Neuronal stem cell (in vitro differentiated cells): Measurements from ENCODE around the gene HYKK.
"Not testable (repeated sequence)": the region's sequence is repeated elsewhere in the genome, so short reads cannot be mapped to it uniquely, and the experiment has no call there.

Source experiments
- DNase-seq: peaks from one replicate; pipeline ENCODE4 v3.0.0-alpha.2; 2013; ENCODE audit warnings: low spot score
- H2AFZ ChIP-seq: one replicate; pipeline ENCODE4 v1.6.1; 2013; ENCODE audit warnings: mild to moderate bottlenecking, low read length, inconsistent platforms
- H2AK5ac ChIP-seq: 2 replicates; pipeline ENCODE4 v1.6.1; 2013; ENCODE audit warnings: low read depth, mild to moderate bottlenecking, inconsistent platforms, low read length, moderate library complexity, mixed read lengths
- H2BK120ac ChIP-seq: 2 replicates; pipeline ENCODE4 v1.6.1; 2013; ENCODE audit warnings: low read depth, mild to moderate bottlenecking, inconsistent platforms, low read length, moderate library complexity, mixed read lengths
- H2BK12ac ChIP-seq: one replicate; pipeline ENCODE4 v1.6.1; 2013; ENCODE audit warnings: low read length, inconsistent platforms
- H2BK15ac ChIP-seq: 2 replicates; pipeline ENCODE4 v1.6.1; 2013; ENCODE audit warnings: mild to moderate bottlenecking, low read length, inconsistent platforms, mixed read lengths
- H2BK5ac ChIP-seq: one replicate; pipeline ENCODE4 v1.6.1; 2013; ENCODE audit warnings: inconsistent platforms, mild to moderate bottlenecking, low read length, moderate library complexity
- H3K14ac ChIP-seq: one replicate; pipeline ENCODE4 v1.6.1; 2013; ENCODE audit warnings: low read length, inconsistent platforms
- H3K18ac ChIP-seq: 2 replicates; pipeline ENCODE4 v1.6.1; 2013; ENCODE audit warnings: low read length, inconsistent platforms
- H3K23ac ChIP-seq: 2 replicates; pipeline ENCODE4 v1.6.1; 2013; ENCODE audit warnings: low read depth, mild to moderate bottlenecking, mixed read lengths, low read length, inconsistent platforms; ENCODE audit not compliant: poor library complexity
- H3K27ac ChIP-seq: replicated peaks from 3 replicates; pipeline ENCODE4 v1.5.1; 2013; ENCODE audit warnings: low read length, inconsistent platforms
- H3K27me3 ChIP-seq, 3 experiments: 2 replicates each; pipeline ENCODE4 v1.6.1; 2013; ENCODE audit warnings: low read length in 3 of 3, mild to moderate bottlenecking in 2 of 3, inconsistent platforms in 1 of 3, low read depth in 1 of 3, mixed read lengths in 1 of 3, moderate library complexity in 1 of 3; ENCODE audit not compliant: control insufficient read depth in 3 of 3, insufficient read depth in 3 of 3
- H3K36me3 ChIP-seq, 2 donors: replicated peaks in 1 of 2; 2 replicates each; pipeline ENCODE4 v1.6.1; 2013; ENCODE audit warnings: low read length in 2 of 2; ENCODE audit not compliant: control insufficient read depth in 2 of 2, insufficient read depth in 2 of 2
- H3K4ac ChIP-seq: 2 replicates; pipeline ENCODE4 v1.6.1; 2013; ENCODE audit warnings: inconsistent platforms, mild to moderate bottlenecking, low read length, moderate library complexity
- H3K4me1 ChIP-seq, 2 donors: 1 replicate in 1 of 2; 2 replicates in 1 of 2; pipeline ENCODE4 v1.6.1; 2013; ENCODE audit warnings: low read length in 2 of 2, low read depth in 1 of 2; ENCODE audit not compliant: control insufficient read depth in 2 of 2, insufficient read depth in 1 of 2
- H3K4me2 ChIP-seq: one replicate; pipeline ENCODE4 v1.6.1; 2013; ENCODE audit warnings: mild to moderate bottlenecking, low read length, inconsistent platforms; ENCODE audit not compliant: insufficient read depth, poor library complexity, severe bottlenecking
- H3K4me3 ChIP-seq, 2 donors: 2 replicates each; pipeline ENCODE4 v1.5.1; 2013; ENCODE audit warnings: low read length in 2 of 2, mild to moderate bottlenecking in 2 of 2, inconsistent platforms in 1 of 2, moderate library complexity in 1 of 2
- H3K79me1 ChIP-seq: one replicate; pipeline ENCODE4 v1.6.1; 2013; ENCODE audit warnings: low read depth, mild to moderate bottlenecking, inconsistent platforms, low read length, moderate library complexity
- H3K9ac ChIP-seq: one replicate; pipeline ENCODE4 v1.6.1; 2013; ENCODE audit warnings: mild to moderate bottlenecking, low read depth, low read length, inconsistent platforms; ENCODE audit not compliant: poor library complexity
- H3K9me3 ChIP-seq, 2 donors: replicated peaks in 1 of 2; 2 replicates each; pipeline versions ENCODE3 to v1.6.1; 2013; ENCODE audit warnings: low read length in 2 of 2, mild to moderate bottlenecking in 2 of 2, inconsistent platforms in 1 of 2, low read depth in 1 of 2, mixed read lengths in 1 of 2, moderate library complexity in 1 of 2; ENCODE audit not compliant: control insufficient read depth in 2 of 2, insufficient read depth in 1 of 2
- H4K8ac ChIP-seq: one replicate; pipeline ENCODE4 v1.6.1; 2013; ENCODE audit warnings: low read depth, mild to moderate bottlenecking, inconsistent platforms, low read length, moderate library complexity
- H4K91ac ChIP-seq: one replicate; pipeline ENCODE4 v1.6.1; 2013; ENCODE audit warnings: low read length, low read depth, mild to moderate bottlenecking, inconsistent platforms; ENCODE audit not compliant: poor library complexity
- WGBS, 2 donors: extraction: QIAGEN DNeasy Blood & Tissue Kit; methylation state at CpG; one replicate each; pipeline ENCODE4 v1.1.7; 2013; ENCODE audit warnings: missing lambda C conversion rate in 2 of 2, mixed read lengths in 1 of 2; ENCODE audit not compliant: insufficient read length in 2 of 2, insufficient replicate concordance in 1 of 2; ENCODE audit errors: extremely low coverage in 2 of 2; 5-methylcytosine and 5-hydroxymethylcytosine counted together

Gene HYKK

GRCh38 chr15:78509726-78510312 lies 2.4 kb downstream of the HYKK start:
- Histone ChIP-seq H3K4me2 (no peak overlapping the region), H3K27me3 (peaks cover 0 to 29% (median 15%) of the 10 kb centered on the region in 3 experiments), H2AFZ (no peak overlapping the region), H3K4me1 (peaks cover 2 to 3% of the 10 kb centered on the region in 2 donors), H2BK12ac (no peak overlapping the region), H3K79me1 (no peaks in the 10 kb centered on the region), H3K4me3 (no peak overlapping the region), H3K9ac (no peak overlapping the region), H4K8ac (no peak overlapping the region), H3K9me3 (peaks cover 0 to 3% of the 10 kb centered on the region in 2 donors), H3K4ac (no peak overlapping the region), H2BK120ac (no peak overlapping the region), H3K36me3 (no peaks in the 10 kb centered on the region), H3K27ac (no peak overlapping the region), H2BK5ac (no peak overlapping the region), H4K91ac (no peak overlapping the region), H3K14ac (no peak overlapping the region), H2AK5ac (no peak overlapping the region), H2BK15ac (no peak overlapping the region), H3K18ac (no peak overlapping the region), H3K23ac (no peak overlapping the region)
- no CpG with 5 or more reads among the region's 6 CpGs for WGBS, 2 donors
- no peak for DNase-seq

GRCh38 chr15:78520035-78520434 lies 12.7 kb downstream of the HYKK start:
- not testable (repeated sequence) for H3K4me2 ChIP-seq, H4K8ac ChIP-seq, H3K9ac ChIP-seq, H4K91ac ChIP-seq, H3K79me1 ChIP-seq, DNase-seq, H3K4me1 ChIP-seq, H3K18ac ChIP-seq, H3K27me3 ChIP-seq, H3K14ac ChIP-seq, H3K4me3 ChIP-seq, H2BK15ac ChIP-seq, H2BK120ac ChIP-seq, H2AK5ac ChIP-seq, H2BK12ac ChIP-seq, H2BK5ac ChIP-seq, H3K9me3 ChIP-seq, H3K4ac ChIP-seq, H3K23ac ChIP-seq, H3K36me3 ChIP-seq, H2AFZ ChIP-seq, H3K27ac ChIP-seq
- WGBS, 2 donors, result no CpG with 5 or more reads among the region's 3 CpGs

- no peak overlapping the region for H3K14ac ChIP-seq
- WGBS, 2 donors, result no CpG with 5 or more reads among the region's 5 CpGs
- no peak overlapping the region for H2BK120ac ChIP-seq
- H3K36me3 ChIP-seq, result no peaks in the 10 kb centered on the region
- no peak overlapping the region for H3K27ac ChIP-seq
- no peak overlapping the region for H2BK12ac ChIP-seq
- no peak overlapping the region for H4K91ac ChIP-seq
- no peaks in the 10 kb centered on the region for H3K27me3 ChIP-seq
- no peaks in the 10 kb centered on the region for H3K79me1 ChIP-seq
- H3K4me3 ChIP-seq, result peak overlapping the region in 1 of 2 donors; percentile 5
- DNase-seq, result no peak
- no peak overlapping the region for H2BK5ac ChIP-seq
- no peak overlapping the region for H3K4ac ChIP-seq
- no peak overlapping the region for H3K23ac ChIP-seq
- no peak overlapping the region for H3K4me2 ChIP-seq
- no peak overlapping the region for H2BK15ac ChIP-seq
- no peak overlapping the region for H4K8ac ChIP-seq
- H3K9ac ChIP-seq, result no peak overlapping the region
- no peak overlapping the region for H3K18ac ChIP-seq
- peaks cover 4 to 10% of the 10 kb centered on the region in 2 donors for H3K9me3 ChIP-seq
- peaks cover 0 to 2% of the 10 kb centered on the region in 2 donors for H3K4me1 ChIP-seq
- no peak overlapping the region for H2AFZ ChIP-seq
- H2AK5ac ChIP-seq, result no peak overlapping the region
These were observed 16.9 kb downstream of the HYKK start for GRCh38 chr15:78524230-78524629.

- Histone ChIP-seq H3K23ac (no peak overlapping the region), H3K27ac (no peak overlapping the region), H4K91ac (no peak overlapping the region), H2BK15ac (no peak overlapping the region), H2AFZ (no peak overlapping the region), H3K4me1 (no peaks in the 10 kb centered on the region), H2BK12ac (no peak overlapping the region), H3K4me3 (no peak overlapping the region), H3K4ac (no peak overlapping the region), H3K18ac (no peak overlapping the region), H3K4me2 (no peak overlapping the region), H3K27me3 (no peaks in the 10 kb centered on the region), H4K8ac (no peak overlapping the region), H2BK120ac (no peak overlapping the region), H3K9ac (no peak overlapping the region), H3K9me3 (peaks cover 4 to 10% of the 10 kb centered on the region in 2 donors), H2AK5ac (no peak overlapping the region), H3K79me1 (no peaks in the 10 kb centered on the region), H3K36me3 (no peaks in the 10 kb centered on the region), H3K14ac (no peak overlapping the region), H2BK5ac (no peak overlapping the region)
- no CpG with 5 or more reads among the region's 5 CpGs for WGBS, 2 donors
- DNase-seq, result no peak
These were observed 19.9 kb downstream of the HYKK start for GRCh38 chr15:78527325-78527724.
